IMR-90 (cell line): ENCODE measurements around the gene GAREM2. TPM values are rescaled to one million over a fixed set of nuclear protein-coding genes. Genes with fewer than 3 reads are reported as not detected.

Source experiments
- ATAC-seq: fragments of 200-7000 bp; cut with Tn5 transposase; 2 replicates; pipeline ENCODE4 v1.9.1; 2020; ENCODE audit warnings: low read depth, mild to moderate bottlenecking, moderate library complexity
- BruUV-seq: library from RNA; stranded (reverse); fragments of 400-500 nt; replicated peaks from 2 replicates; lab custom pipeline; 2021; lab: Mats Ljungman, UMichigan
- CTCF ChIA-PET: fragments of 300-600 bp; formaldehyde crosslinking; extraction: SDS; loops from one replicate; lab custom pipeline; 2021; ENCODE audit warnings: antibody characterized with exemption; lab: Yijun Ruan, JAX
- POLR2A ChIA-PET: fragments of 300-600 bp; sonication (Branson Sonifier 250); formaldehyde crosslinking; loops from one replicate; lab custom pipeline; 2022; ENCODE audit warnings: antibody characterized with exemption; ENCODE audit not compliant: unreplicated experiment; lab: Charles Lee
- DNase-seq: peaks from one replicate; pipeline ENCODE4 v3.0.0; 2013
- H2AFZ ChIP-seq: replicated peaks from 2 replicates; pipeline ENCODE3; 2013; ENCODE audit warnings: low read length, mild to moderate bottlenecking; ENCODE audit not compliant: poor library complexity
- H2AK5ac ChIP-seq: 2 replicates; pipeline ENCODE4 v1.6.1; 2013; ENCODE audit warnings: low read depth, low read length, inconsistent platforms
- H2AK9ac ChIP-seq: replicated peaks from 2 replicates; pipeline ENCODE3; 2013; ENCODE audit warnings: mild to moderate bottlenecking, low read depth, low read length, moderate library complexity; ENCODE audit not compliant: poor library complexity
- H2BK120ac ChIP-seq: 2 replicates; pipeline ENCODE4 v1.6.1; 2013; ENCODE audit warnings: low read depth, low read length, inconsistent platforms
- H2BK15ac ChIP-seq: 3 replicates; pipeline ENCODE4 v1.6.1; 2013; ENCODE audit warnings: low read depth, low read length, inconsistent platforms
- H2BK20ac ChIP-seq: 2 replicates; pipeline ENCODE4 v1.6.1; 2013; ENCODE audit warnings: low read depth, mild to moderate bottlenecking, inconsistent platforms, low read length, moderate library complexity
- H2BK5ac ChIP-seq: 2 replicates; pipeline ENCODE4 v1.6.1; 2013; ENCODE audit warnings: mild to moderate bottlenecking, low read depth, low read length, inconsistent platforms; ENCODE audit not compliant: poor library complexity, severe bottlenecking
- H3K14ac ChIP-seq: replicated peaks from 2 replicates; pipeline ENCODE4 v1.6.1; 2013; ENCODE audit warnings: low read depth, low read length, inconsistent platforms
- H3K18ac ChIP-seq: 2 replicates; pipeline ENCODE4 v1.6.1; 2013; ENCODE audit warnings: low read depth, low read length, control low read depth
- H3K23ac ChIP-seq: 2 replicates; pipeline ENCODE4 v1.6.1; 2013; ENCODE audit warnings: low read depth, low read length, inconsistent platforms
- H3K27ac ChIP-seq: 2 replicates; pipeline ENCODE4 v1.5.1; 2013; ENCODE audit warnings: mild to moderate bottlenecking, control low read depth, low read length; ENCODE audit not compliant: insufficient read depth
- H3K27me3 ChIP-seq: 2 replicates; pipeline ENCODE4 v1.6.1; 2013; ENCODE audit warnings: low read length; ENCODE audit not compliant: control insufficient read depth, insufficient read depth
- H3K36me3 ChIP-seq: 2 replicates; pipeline ENCODE4 v1.6.1; 2013; ENCODE audit warnings: low read length, mixed read lengths; ENCODE audit not compliant: control insufficient read depth, insufficient read depth
- H3K4ac ChIP-seq: 2 replicates; pipeline ENCODE4 v1.6.1; 2013; ENCODE audit warnings: low read depth, low read length, inconsistent platforms
- H3K4me1 ChIP-seq: 2 replicates; pipeline ENCODE4 v1.6.1; 2013; ENCODE audit warnings: low read length, mixed read lengths; ENCODE audit not compliant: control insufficient read depth, insufficient read depth
- H3K4me2 ChIP-seq: 2 replicates; pipeline ENCODE4 v1.6.1; 2013; ENCODE audit warnings: low read depth, mild to moderate bottlenecking, control low read depth, low read length, moderate library complexity
- H3K4me3 ChIP-seq: 2 replicates; pipeline ENCODE4 v1.5.1; 2013; ENCODE audit warnings: low read depth, mild to moderate bottlenecking, control low read depth, low read length, moderate library complexity; ENCODE audit not compliant: insufficient read depth
- H3K56ac ChIP-seq: 2 replicates; pipeline ENCODE4 v1.6.1; 2013; ENCODE audit warnings: low read length, inconsistent platforms; ENCODE audit not compliant: insufficient read depth; ENCODE audit errors: extremely low read depth
- H3K79me1 ChIP-seq, 2 experiments: 2 replicates each; pipeline ENCODE4 v1.6.1; 2013; ENCODE audit warnings: low read length in 2 of 2, inconsistent platforms in 1 of 2, low read depth in 1 of 2
- H3K9ac ChIP-seq: 2 replicates; pipeline ENCODE4 v1.6.1; 2013; ENCODE audit warnings: low read depth, low read length, control low read depth
- H3K9me1 ChIP-seq: 2 replicates; pipeline ENCODE4 v1.6.1; 2013; ENCODE audit warnings: low read length, inconsistent platforms; ENCODE audit not compliant: insufficient read depth
- H3K9me3 ChIP-seq: 2 replicates; pipeline ENCODE4 v1.6.1; 2013; ENCODE audit warnings: low read length; ENCODE audit not compliant: control insufficient read depth, insufficient read depth
- H4K20me1 ChIP-seq: 2 replicates; pipeline ENCODE4 v1.6.1; 2013; ENCODE audit warnings: low read length, inconsistent platforms; ENCODE audit not compliant: insufficient read depth
- H4K5ac ChIP-seq: 2 replicates; pipeline ENCODE4 v1.6.1; 2013; ENCODE audit warnings: mild to moderate bottlenecking, low read depth, low read length, control low read depth
- H4K8ac ChIP-seq, 2 experiments: 2 replicates each; pipeline ENCODE4 v1.6.1; 2013; ENCODE audit warnings: low read depth in 2 of 2, low read length in 2 of 2, control low read depth in 1 of 2, inconsistent platforms in 1 of 2
- H4K91ac ChIP-seq: 2 replicates; pipeline ENCODE4 v1.6.1; 2013; ENCODE audit warnings: low read depth, low read length, inconsistent platforms; ENCODE audit not compliant: insufficient read depth
- BHLHE40 ChIP-seq: fragments of 150-350 bp; IDR thresholded peaks from 2 replicates; pipeline ENCODE4 v1.6.1; 2016; ENCODE audit warnings: mild to moderate bottlenecking, low read depth, low read length
- CEBPB ChIP-seq: IDR thresholded peaks from 2 replicates; pipeline ENCODE4 v1.6.1; 2012; ENCODE audit warnings: low read depth, low read length, improper control_type of control experiment
- CTCF ChIP-seq: conservative IDR thresholded peaks from 2 replicates; pipeline ENCODE4 v1.5.1; 2012; ENCODE audit warnings: mild to moderate bottlenecking, low read depth, low read length, improper control_type of control experiment
- ELK1 ChIP-seq: fragments of 150-350 bp; IDR thresholded peaks from 2 replicates; pipeline ENCODE4 v1.6.1; 2016; ENCODE audit warnings: low read depth, mild to moderate bottlenecking, low read length, moderate library complexity, borderline replicate concordance
- MAZ ChIP-seq: IDR thresholded peaks from 2 replicates; pipeline ENCODE4 v1.6.1; 2012; ENCODE audit warnings: low read depth, mild to moderate bottlenecking, low read length, improper control_type of control experiment, moderate library complexity, borderline replicate concordance
- RFX5 ChIP-seq: IDR thresholded peaks from 2 replicates; pipeline ENCODE4 v1.8.0; 2012; ENCODE audit warnings: low read depth, mild to moderate bottlenecking, low read length, moderate library complexity
- USF2 ChIP-seq: fragments of 150-350 bp; IDR thresholded peaks from 2 replicates; pipeline ENCODE4 v1.6.1; 2017; ENCODE audit warnings: mild to moderate bottlenecking, antibody characterized with exemption, low read length, low read depth
- WGBS, 2 experiments: methylation state at CpG; one replicate each; pipeline versions ENCODE4 v1.1.5 to v1.1.7; 2013; ENCODE audit warnings: missing lambda C conversion rate in 2 of 2; ENCODE audit not compliant: insufficient read length in 1 of 2; ENCODE audit errors: extremely low coverage in 2 of 2; 5-methylcytosine and 5-hydroxymethylcytosine counted together
- dilution Hi-C: fragments of 300-500 bp; cut with HindIII; formaldehyde crosslinking; loops from one replicate; pipeline ENCODE4 v1.14.3; 2018; ENCODE audit warnings: low sequenced_read_pairs; ENCODE audit not compliant: unreplicated experiment
- in situ Hi-C: fragments of 300-500 bp; cut with MboI; formaldehyde crosslinking; loops from 3 replicates; pipeline ENCODE4 v1.14.3; 2019; ENCODE audit warnings: low sequenced_read_pairs, inconsistent platforms, mixed read lengths
- intact Hi-C: fragments of 100-400 bp; cut with micrococcal nuclease; formaldehyde crosslinking; loops from 2 replicates; pipeline ENCODE4 v1.10.0; 2022
- polyA plus RNA-seq, 3 experiments: library from polyadenylated mRNA; depleted of rRNA; stranded (reverse); fragments of >200 nt; gene quantifications; 2 replicates each; pipeline ENCODE4 v1.2.3, GENCODE V29; 2012; ENCODE audit warnings: low replicate concordance in 1 of 3
- total RNA-seq: library from RNA; depleted of rRNA; stranded (reverse); fragments of >200 nt; gene quantifications from 2 replicates; pipeline ENCODE4 v1.2.3, GENCODE V29; 2012

Gene GAREM2
- total and polyA plus RNA-seq, 2 of the 4 experiments (the other 2 are of a cell fraction) = 0.36 to 1.8 TPM

GRCh38 chr2:26195040-26195984 lies 22.4 kb downstream of the GAREM2 start:
- Histone ChIP-seq H3K9me1 (no peaks in the 10 kb centered on the region), H2BK5ac (no peak overlapping the region), H2AFZ (no peak overlapping the region), H3K27ac (no peak overlapping the region), H2AK5ac (no peak overlapping the region), H3K4me2 (no peak overlapping the region), H3K9ac (no peak overlapping the region), H3K9me3 (no peaks in the 10 kb centered on the region), H3K79me1 (peaks cover 0 to 2% of the 10 kb centered on the region in 2 experiments; a peak in 1 of 4 replicates), H2BK15ac (no peak overlapping the region), H3K23ac (no peak overlapping the region), H2BK120ac (no peak overlapping the region), H4K8ac (no peak overlapping the region), H3K4me3 (no peak overlapping the region), H4K91ac (no peak overlapping the region), H2BK20ac (no peak overlapping the region), H4K5ac (no peak overlapping the region), H3K56ac (no peak overlapping the region), H3K14ac (no peak overlapping the region), H3K27me3 (no peaks in the 10 kb centered on the region), H3K18ac (no peak overlapping the region), H3K4ac (no peak overlapping the region), H4K20me1 (no peaks in the 10 kb centered on the region), H3K4me1 (no peaks in the 10 kb centered on the region), H2AK9ac (no peak overlapping the region), H3K36me3 (peaks cover 53% of the 10 kb centered on the region)
- POLR2A ChIA-PET = interaction anchor here (0.7 kb wide), 1 partner anchor 10 kb away, joined by 3 read pairs; no protein-coding TSS in a partner anchor
- WGBS, 2 experiments = 66% methylated on average over 5 of the region's 12 CpGs; no CpG with 5 or more reads in 1 of the 2 experiments
- dilution Hi-C loops (no loop called here), intact Hi-C loops (no loop called here), in situ Hi-C loops (no loop called here)
- no peak for TF ChIP-seq BHLHE40
- no peak for TF ChIP-seq CTCF
- no peak for TF ChIP-seq CEBPB
- no peak for TF ChIP-seq USF2
- no peak for TF ChIP-seq ELK1
- no peak for TF ChIP-seq RFX5
- TF ChIP-seq MAZ = no peak
- DNase-seq (no peak), ATAC-seq (no peak)
- no TSS peak for BruUV-seq
- CTCF ChIA-PET = interaction anchor here (1.5 kb wide), 1 partner anchor 10 kb away, joined by 3 read pairs; no protein-coding TSS in a partner anchor
